A549 (cell line): ENCODE measurements around the gene SLC36A3.

Source experiments
- BHLHE40 ChIP-seq: IDR thresholded peaks from 2 replicates; pipeline ENCODE4 v1.6.1; 2012; ENCODE audit warnings: low read depth, low read length, inconsistent platforms
- CBX2 ChIP-seq: fragments of 200-600 bp; sonication (generic); IDR thresholded peaks from 2 replicates; pipeline ENCODE4 v1.6.1; 2016; ENCODE audit warnings: low read depth, mild to moderate bottlenecking, borderline replicate concordance
- CTCF ChIP-seq: fragments of >200 bp; sonication (Bioruptor Twin); formaldehyde crosslinking; IDR thresholded peaks from 3 replicates; pipeline ENCODE4 v1.5.1; 2016
- E2F6 ChIP-seq: IDR thresholded peaks from 2 replicates; pipeline ENCODE4 v1.6.1; 2012; ENCODE audit warnings: low read depth, borderline replicate concordance
- EP300 ChIP-seq, 2 experiments: fragments of >200 bp; sonication (Bioruptor Twin); formaldehyde crosslinking; IDR thresholded peaks; 2 replicates in 1 of 2; 3 replicates in 1 of 2; pipeline ENCODE4 v1.6.1; 2016 to 2017
- FOSL2 ChIP-seq, 2 experiments: fragments of 450-650 bp in 1 of 2; fragments of >200 bp in 1 of 2; sonication (Bioruptor Twin) in 1 of 2; formaldehyde crosslinking; IDR thresholded peaks; 2 replicates each; pipeline versions ENCODE4 v1.5.0 to v1.6.1; 2016 to 2020; ENCODE audit warnings: mild to moderate bottlenecking in 1 of 2, moderate library complexity in 1 of 2
- KDM1A ChIP-seq: fragments of 200-600 bp; sonication (generic); IDR thresholded peaks from 2 replicates; pipeline ENCODE4 v1.6.1; 2016; ENCODE audit warnings: low read depth, mild to moderate bottlenecking
- NPAS2 ChIP-seq: fragments of 250-450 bp; sonication (Bioruptor Pico); IDR thresholded peaks from 2 replicates; pipeline ENCODE4 v1.8.0; 2022; ENCODE audit warnings: mild to moderate bottlenecking, moderate library complexity, borderline replicate concordance
- NR3C1 ChIP-seq: fragments of >200 bp; sonication (Bioruptor Twin); formaldehyde crosslinking; IDR thresholded peaks from 3 replicates; pipeline ENCODE4 v1.6.1; 2017
- PBX3 ChIP-seq: IDR thresholded peaks from 2 replicates; pipeline ENCODE4 v1.6.1; 2012
- POLR2A ChIP-seq: IDR thresholded peaks from 2 replicates; pipeline ENCODE4 v1.6.1; 2012; ENCODE audit warnings: mild to moderate bottlenecking, low read length
- RAD21 ChIP-seq, 2 experiments: fragments of >200 bp in 1 of 2; sonication (Bioruptor Twin) in 1 of 2; formaldehyde crosslinking in 1 of 2; IDR thresholded peaks in 1 of 2; conservative IDR thresholded peaks in 1 of 2; 2 replicates in 1 of 2; 3 replicates in 1 of 2; pipeline ENCODE4 v1.6.1; 2012 to 2018; ENCODE audit warnings: inconsistent platforms in 1 of 2
- REST ChIP-seq: fragments of 200-600 bp; sonication (generic); IDR thresholded peaks from 2 replicates; pipeline ENCODE4 v1.6.1; 2016; ENCODE audit warnings: antibody characterized with exemption, mild to moderate bottlenecking, moderate library complexity
- ZFP36 ChIP-seq: fragments of 450-650 bp; IDR thresholded peaks from 2 replicates; pipeline ENCODE4 v1.6.1; 2014; ENCODE audit warnings: borderline replicate concordance; ENCODE audit not compliant: partially characterized antibody

GRCh38 chr5:151328734-151329133 is 25.2 kb upstream of the SLC36A3 start:
- no peak for TF ChIP-seq RAD21 (conservative IDR thresholded peaks at IDR 0.05 in 1 of 2, IDR thresholded peaks at IDR 0.05 in 1 of 2)
- TF ChIP-seq CTCF, result no peak
- no peak for TF ChIP-seq REST
- no peak for TF ChIP-seq KDM1A
- no peak for TF ChIP-seq CBX2
- no peak for TF ChIP-seq PBX3
- TF ChIP-seq FOSL2 (IDR thresholded peaks at IDR 0.05), result no peak
- TF ChIP-seq FOSL2 (CRISPR knock-in tag; IDR thresholded peaks at IDR 0.05), result no peak
- no peak for TF ChIP-seq ZFP36
- TF ChIP-seq EP300 (IDR thresholded peaks at IDR 0.05), result no peak
- no peak for TF ChIP-seq POLR2A
- no peak for TF ChIP-seq BHLHE40
- TF ChIP-seq NPAS2, result no peak
- no peak for TF ChIP-seq E2F6
- TF ChIP-seq NR3C1, result no peak
